Measurements from ENCODE around the gene TMEM260.
"Not testable (repeated sequence)": the region's sequence is repeated elsewhere in the genome, so short reads cannot be mapped to it uniquely, and the experiment has no call there.

Gene TMEM260

DNA sequence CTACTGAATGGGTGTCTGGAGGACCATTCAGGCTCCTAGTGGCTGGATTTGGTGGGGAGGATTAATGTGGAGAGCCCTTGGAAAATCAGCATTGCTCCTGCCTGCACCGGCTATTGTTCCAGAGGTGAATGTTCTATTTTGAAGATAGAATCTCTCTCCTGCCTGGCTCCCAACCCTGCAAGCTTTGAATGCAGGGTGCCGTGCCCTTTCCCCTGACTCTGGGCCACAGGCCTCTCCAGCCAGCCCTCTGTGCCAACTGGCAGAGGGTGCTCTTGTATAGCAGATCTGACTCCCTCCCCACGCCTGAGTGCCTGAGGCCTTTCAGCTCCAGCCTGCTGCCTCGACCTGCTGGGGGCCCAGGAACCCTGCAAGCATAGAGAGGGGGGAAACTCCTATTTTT, 106.8 kb downstream of the TMEM260 start:
- peak; percentile 22 for DNase-seq

GRCh38 chr14:56687123-56687522, 107.5 kb downstream of the TMEM260 start:
- DNase-seq = no peak

- DNase-seq = no peak
Measured at GRCh38 chr14:56694609-56695008, 115.0 kb downstream of the TMEM260 start.

GRCh38 chr14:56695216-56695615, 115.6 kb downstream of the TMEM260 start:
- not testable (repeated sequence) for DNase-seq

Measured in NCI-H1694 (cell line).